ENCODE measurements around the gene NFAT5. TPM values are rescaled to one million over a fixed set of nuclear protein-coding genes. Genes with fewer than 3 reads are reported as not detected.

The NFAT5 gene
- total RNA-seq, 1 donor from 2014 or later: 30.1 TPM

GRCh38 chr16:69601250-69601649 lies 35.5 kb downstream of the NFAT5 start:
- TF ChIP-seq, protein P1, sequence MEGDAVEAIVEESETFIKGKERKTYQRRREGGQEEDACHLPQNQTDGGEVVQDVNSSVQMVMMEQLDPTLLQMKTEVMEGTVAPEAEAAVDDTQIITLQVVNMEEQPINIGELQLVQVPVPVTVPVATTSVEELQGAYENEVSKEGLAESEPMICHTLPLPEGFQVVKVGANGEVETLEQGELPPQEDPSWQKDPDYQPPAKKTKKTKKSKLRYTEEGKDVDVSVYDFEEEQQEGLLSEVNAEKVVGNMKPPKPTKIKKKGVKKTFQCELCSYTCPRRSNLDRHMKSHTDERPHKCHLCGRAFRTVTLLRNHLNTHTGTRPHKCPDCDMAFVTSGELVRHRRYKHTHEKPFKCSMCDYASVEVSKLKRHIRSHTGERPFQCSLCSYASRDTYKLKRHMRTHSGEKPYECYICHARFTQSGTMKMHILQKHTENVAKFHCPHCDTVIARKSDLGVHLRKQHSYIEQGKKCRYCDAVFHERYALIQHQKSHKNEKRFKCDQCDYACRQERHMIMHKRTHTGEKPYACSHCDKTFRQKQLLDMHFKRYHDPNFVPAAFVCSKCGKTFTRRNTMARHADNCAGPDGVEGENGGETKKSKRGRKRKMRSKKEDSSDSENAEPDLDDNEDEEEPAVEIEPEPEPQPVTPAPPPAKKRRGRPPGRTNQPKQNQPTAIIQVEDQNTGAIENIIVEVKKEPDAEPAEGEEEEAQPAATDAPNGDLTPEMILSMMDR (conservative IDR thresholded peaks at IDR 0.05): no peak
- Mint-ChIP-seq H3K9me3 (no peaks in the 10 kb centered on the region), H3K4me1 (ENCODE audit: unreplicated experiment) (no peaks in the 10 kb centered on the region), H3K27me3 (no peaks in the 10 kb centered on the region), H3K27ac (no peak overlapping the region), H3K36me3 (peaks cover 3% of the 10 kb centered on the region), H3K4me3 (no peak overlapping the region)
- DNase-seq (ENCODE audit: extremely low spot score, unreplicated experiment): no peak

GRCh38 chr16:69606985-69607384 lies 41.2 kb downstream of the NFAT5 start:
- no peak overlapping the region for H3K27ac Mint-ChIP-seq
- TF ChIP-seq, protein P1 (conservative IDR thresholded peaks at IDR 0.05): no peak
- H3K4me3 Mint-ChIP-seq: no peak overlapping the region
- peaks cover 16% of the 10 kb centered on the region for H3K36me3 Mint-ChIP-seq
- no peaks in the 10 kb centered on the region for H3K9me3 Mint-ChIP-seq
- DNase-seq (ENCODE audit: extremely low spot score, unreplicated experiment): no peak
- H3K27me3 Mint-ChIP-seq: no peaks in the 10 kb centered on the region
- peaks cover 22% of the 10 kb centered on the region for H3K4me1 Mint-ChIP-seq (ENCODE audit: unreplicated experiment)

GRCh38 chr16:69607674-69608073 lies 41.9 kb downstream of the NFAT5 start:
- no peak for DNase-seq (ENCODE audit: extremely low spot score, unreplicated experiment)
- no peak overlapping the region for H3K27ac Mint-ChIP-seq
- no peaks in the 10 kb centered on the region for H3K27me3 Mint-ChIP-seq
- H3K36me3 Mint-ChIP-seq: peaks cover 16% of the 10 kb centered on the region
- H3K4me1 Mint-ChIP-seq (ENCODE audit: unreplicated experiment): peaks cover 23% of the 10 kb centered on the region
- no peak overlapping the region for H3K4me3 Mint-ChIP-seq
- no peaks in the 10 kb centered on the region for H3K9me3 Mint-ChIP-seq
- TF ChIP-seq, protein P1 (conservative IDR thresholded peaks at IDR 0.05): no peak

GRCh38 chr16:69610356-69610755 lies 44.6 kb downstream of the NFAT5 start:
- peaks cover 16% of the 10 kb centered on the region for H3K36me3 Mint-ChIP-seq
- no peaks in the 10 kb centered on the region for H3K9me3 Mint-ChIP-seq
- H3K4me1 Mint-ChIP-seq (ENCODE audit: unreplicated experiment): peaks cover 37% of the 10 kb centered on the region
- DNase-seq (ENCODE audit: extremely low spot score, unreplicated experiment): no peak
- no peak overlapping the region for H3K4me3 Mint-ChIP-seq
- H3K27ac Mint-ChIP-seq: peak overlapping the region; percentile 32
- TF ChIP-seq, protein P1 (conservative IDR thresholded peaks at IDR 0.05): no peak
- H3K27me3 Mint-ChIP-seq: no peaks in the 10 kb centered on the region

DNA sequence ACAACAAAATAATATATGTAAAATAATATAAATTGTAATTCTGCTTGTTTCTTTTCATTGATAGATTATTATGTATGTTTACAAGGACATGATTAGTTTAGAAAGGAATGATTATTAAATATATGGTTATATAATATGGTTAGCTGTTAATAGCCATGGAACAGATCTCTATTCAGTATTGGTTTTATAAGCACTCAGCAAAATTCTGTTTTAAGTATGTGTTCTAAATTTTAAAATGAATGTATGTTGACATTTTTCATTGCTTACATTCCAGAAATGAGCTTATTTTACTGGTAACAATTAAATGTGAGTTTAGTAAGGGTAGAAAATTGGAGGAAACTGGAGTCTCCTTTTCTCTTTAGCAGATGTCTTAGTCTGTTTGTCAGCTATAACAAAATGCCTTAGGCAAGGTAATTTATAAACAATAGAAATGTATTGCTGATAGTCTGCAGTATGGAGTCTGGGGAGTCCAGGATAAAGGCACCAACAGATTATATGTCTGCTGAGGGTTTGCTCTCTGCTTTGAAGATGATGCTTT lies 45.4 kb downstream of the NFAT5 start:
- Mint-ChIP-seq H3K4me3 (no peak overlapping the region), H3K36me3 (peaks cover 24% of the 10 kb centered on the region), H3K4me1 (ENCODE audit: unreplicated experiment) (peaks cover 43% of the 10 kb centered on the region), H3K9me3 (no peaks in the 10 kb centered on the region), H3K27me3 (no peaks in the 10 kb centered on the region), H3K27ac (no peak overlapping the region)
- DNase-seq (ENCODE audit: extremely low spot score, unreplicated experiment): no peak
- TF ChIP-seq, protein P1 (conservative IDR thresholded peaks at IDR 0.05): no peak
